GM23248 (cell line): ENCODE results near the gene DOCK9. TPM values are rescaled to one million over a fixed set of nuclear protein-coding genes. Genes with fewer than 3 reads are reported as not detected.
A peak's percentile ranks its signal among the peaks of the same experiment; 100 is the strongest.

Experiments
- DNase-seq: peaks from one replicate; pipeline ENCODE4 v3.0.0-alpha.2; 2015
- H2AFZ ChIP-seq: fragments of 200-600 bp; sonication (generic); 2 replicates; pipeline ENCODE4 v1.6.1; 2016; ENCODE audit warnings: antibody characterized with exemption
- H3F3A ChIP-seq: fragments of 200-600 bp; sonication (generic); 2 replicates; pipeline ENCODE4 v1.6.1; 2016; ENCODE audit warnings: mild to moderate bottlenecking, antibody characterized with exemption, mixed run types; ENCODE audit not compliant: insufficient read depth
- H3K27ac ChIP-seq: fragments of 200-600 bp; sonication (generic); 2 replicates; pipeline ENCODE4 v1.5.1; 2016; ENCODE audit warnings: mild to moderate bottlenecking
- H3K27me3 ChIP-seq: fragments of 200-600 bp; sonication (generic); replicated peaks from 2 replicates; pipeline ENCODE4 v1.6.1; 2016; ENCODE audit warnings: mild to moderate bottlenecking; ENCODE audit not compliant: insufficient read depth
- H3K36me3 ChIP-seq: fragments of 200-600 bp; sonication (generic); 2 replicates; pipeline ENCODE4 v1.6.1; 2016; ENCODE audit warnings: low read depth, mild to moderate bottlenecking
- H3K4me1 ChIP-seq: fragments of 200-600 bp; sonication (generic); 2 replicates; pipeline ENCODE4 v1.6.1; 2016; ENCODE audit warnings: mild to moderate bottlenecking; ENCODE audit not compliant: insufficient read depth
- H3K4me2 ChIP-seq: fragments of 200-600 bp; sonication (generic); one replicate; pipeline ENCODE4 v1.6.1; 2016; ENCODE audit warnings: mild to moderate bottlenecking; ENCODE audit not compliant: unreplicated experiment
- H3K4me3 ChIP-seq: fragments of 200-600 bp; sonication (generic); 2 replicates; pipeline ENCODE4 v1.5.1; 2016; ENCODE audit warnings: mild to moderate bottlenecking
- H3K79me2 ChIP-seq: fragments of 200-600 bp; sonication (generic); 2 replicates; pipeline ENCODE4 v1.6.1; 2016; ENCODE audit warnings: mild to moderate bottlenecking; ENCODE audit not compliant: insufficient read depth
- H3K9ac ChIP-seq: fragments of 200-600 bp; sonication (generic); 2 replicates; pipeline ENCODE4 v1.6.1; 2016; ENCODE audit warnings: mild to moderate bottlenecking
- H3K9me2 ChIP-seq: fragments of 200-600 bp; sonication (generic); 2 replicates; pipeline ENCODE4 v1.6.1; 2016; ENCODE audit warnings: mixed run types, mild to moderate bottlenecking, moderate library complexity; ENCODE audit not compliant: insufficient read depth
- H3K9me3 ChIP-seq: fragments of 200-600 bp; sonication (generic); one replicate; pipeline ENCODE4 v1.6.1; 2017; ENCODE audit warnings: low read depth
- H4K20me1 ChIP-seq: fragments of 200-600 bp; sonication (generic); 2 replicates; pipeline ENCODE4 v1.6.0; 2016; ENCODE audit not compliant: insufficient read depth
- EZH2 ChIP-seq: fragments of 200-600 bp; sonication (generic); IDR thresholded peaks from 2 replicates; pipeline ENCODE4 v1.6.1; 2018; ENCODE audit warnings: antibody characterized with exemption, mild to moderate bottlenecking; ENCODE audit not compliant: insufficient read depth, poor library complexity, severe bottlenecking
- EZH2phosphoT487 ChIP-seq: fragments of 200-600 bp; sonication (generic); IDR thresholded peaks from 2 replicates; pipeline ENCODE4 v1.6.1; 2018; ENCODE audit warnings: antibody characterized with exemption, moderate library complexity, mild to moderate bottlenecking, low read depth; ENCODE audit not compliant: insufficient read depth
- WGBS, 2 experiments: methylation state at CpG; one replicate each; pipeline ENCODE4 v1.1.6; 2015 to 2017; ENCODE audit warnings: low lambda C conversion rate in 2 of 2, low coverage in 1 of 2; ENCODE audit errors: missing lambda C conversion rate in 2 of 2; 5-methylcytosine and 5-hydroxymethylcytosine counted together
- in situ Hi-C: fragments of 300-500 bp; cut with MboI; formaldehyde crosslinking; loops from 2 replicates; pipeline ENCODE4 v1.15.0; 2020
- polyA plus RNA-seq: library from polyadenylated mRNA; unstranded; fragments of >200 nt; fragmentation: Nextera tagmentation; extraction: Ambion mirVana; gene quantifications from 2 replicates; pipeline ENCODE4 v1.2.1, GENCODE V29; 2016
- total RNA-seq: library from RNA; depleted of rRNA; stranded (reverse); fragments of >200 nt; shearing (Covaris generic); gene quantifications from 2 replicates; pipeline ENCODE4 v1.2.3, GENCODE V29; 2014

The DOCK9 gene
- total and polyA plus RNA-seq, 2 experiments from 2014 or later, result 3.2 to 21.2 TPM

DNA sequence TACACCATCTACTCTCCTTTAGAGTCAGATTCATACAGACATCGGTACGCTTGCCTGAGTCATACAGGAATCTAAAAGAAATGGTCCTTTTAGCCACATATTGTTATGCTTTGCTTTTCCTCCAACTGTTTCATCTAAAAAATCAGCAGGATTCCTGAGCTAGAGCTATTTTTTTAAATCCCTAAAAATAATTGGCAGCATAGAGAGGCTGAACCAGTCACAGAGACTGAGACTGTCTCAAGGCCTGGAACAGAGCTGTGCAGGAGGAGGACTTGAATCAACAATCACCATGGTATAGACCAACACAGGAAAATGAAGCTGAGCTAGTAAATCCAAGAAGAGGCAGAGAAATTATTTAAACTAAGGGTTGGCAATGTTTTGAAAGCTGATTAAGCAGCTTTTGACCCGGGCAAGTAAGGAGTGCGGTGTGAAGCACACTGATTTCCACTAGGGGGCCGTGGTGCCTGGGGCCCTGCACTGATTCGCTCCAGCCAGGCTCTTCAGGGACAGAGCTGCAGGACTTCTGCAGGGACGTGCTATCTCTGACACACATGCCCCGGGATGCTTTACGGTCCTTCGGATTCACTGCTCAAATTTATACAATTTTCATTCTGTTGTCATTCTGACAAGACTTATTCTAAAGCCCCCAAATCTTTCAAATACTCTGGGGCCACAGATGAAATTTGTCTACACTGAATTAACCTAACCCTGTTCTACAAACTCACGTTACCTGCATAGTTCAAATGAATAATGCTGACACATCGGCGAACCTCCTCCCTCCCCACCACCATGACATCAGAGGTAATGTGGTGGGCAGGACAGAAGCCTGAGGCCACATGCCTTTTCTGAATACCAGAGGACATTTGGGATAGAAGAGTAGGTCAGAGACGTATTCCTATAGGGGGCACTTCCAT is 137.8 kb downstream of the DOCK9 start:
- no peak for TF ChIP-seq EZH2phosphoT487
- TF ChIP-seq EZH2, result no peak
- H3K36me3 ChIP-seq, result no peaks in the 10 kb centered on the region
- H3K9me3 ChIP-seq, result no peaks in the 10 kb centered on the region
- no peaks in the 10 kb centered on the region for H4K20me1 ChIP-seq
- no peak overlapping the region for H3K27ac ChIP-seq
- no peak overlapping the region for H3K4me2 ChIP-seq
- no peaks in the 10 kb centered on the region for H3K9me2 ChIP-seq
- H3F3A ChIP-seq, result peaks cover 6% of the 10 kb centered on the region; the same call in 1 of the 2 replicates
- H3K9ac ChIP-seq, result no peak overlapping the region
- no peaks in the 10 kb centered on the region for H3K27me3 ChIP-seq
- DNase-seq, result peak; percentile 81
- 45 to 47% methylated on average over 14 of the region's 14 CpGs for WGBS, 2 experiments
- peaks cover 17% of the 10 kb centered on the region for H3K4me1 ChIP-seq
- in situ Hi-C loops, result loop anchor here (25.0 kb wide), 1 partner anchor 378 kb away; no protein-coding TSS in a partner anchor
- H3K4me3 ChIP-seq, result no peak overlapping the region
- no peaks in the 10 kb centered on the region for H3K79me2 ChIP-seq
- H2AFZ ChIP-seq, result no peak overlapping the region

DNA sequence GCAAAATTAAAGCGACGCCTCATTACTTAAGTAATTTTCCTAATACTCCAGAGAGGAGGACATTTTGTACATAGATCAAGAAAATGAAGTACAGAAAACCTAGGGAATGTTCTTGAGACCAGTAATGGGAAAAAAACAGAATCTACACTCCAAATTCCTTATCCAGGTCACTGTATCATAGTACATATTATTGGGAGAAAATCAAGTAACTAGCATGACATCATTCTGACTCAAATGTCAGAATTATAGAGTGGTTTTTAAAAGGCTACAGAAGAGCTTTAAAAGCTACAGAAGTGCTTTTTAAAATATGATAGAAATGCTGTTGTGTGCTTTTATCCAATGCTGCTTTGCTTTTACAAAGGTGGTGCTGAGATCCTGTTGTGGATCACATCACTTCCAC is 139.1 kb downstream of the DOCK9 start:
- H3K4me1 ChIP-seq, result peaks cover 17% of the 10 kb centered on the region
- WGBS, 2 experiments, result 95 to 98% methylated on average over 2 of the region's 2 CpGs
- peak; percentile 51 for DNase-seq

DNA sequence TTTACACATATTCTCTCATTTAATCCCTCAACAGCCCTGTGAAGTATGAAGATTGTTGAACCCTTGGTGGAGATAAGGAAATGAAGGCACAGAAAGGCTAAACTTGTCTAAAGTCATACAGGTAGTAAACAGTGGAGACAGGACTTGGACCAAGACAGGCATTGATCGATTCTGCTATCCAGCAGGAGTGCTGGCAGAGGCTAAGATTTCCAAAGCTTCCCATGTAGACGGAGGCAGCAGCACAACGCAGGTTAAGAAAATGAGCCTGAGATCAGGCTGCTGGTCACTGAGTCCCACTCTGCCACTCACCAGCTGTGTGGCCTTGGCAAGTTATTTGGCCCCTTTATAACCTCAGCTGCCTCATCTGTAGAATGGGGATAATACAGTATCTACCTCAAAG is 140.0 kb downstream of the DOCK9 start:
- Histone ChIP-seq H3K27ac (no peak overlapping the region), H4K20me1 (no peaks in the 10 kb centered on the region), H3K4me3 (no peak overlapping the region), H3K4me2 (no peak overlapping the region), H3K4me1 (peaks cover 17% of the 10 kb centered on the region), H3K9ac (no peak overlapping the region), H3K27me3 (no peaks in the 10 kb centered on the region), H3K79me2 (no peaks in the 10 kb centered on the region), H2AFZ (no peak overlapping the region), H3K9me3 (no peaks in the 10 kb centered on the region), H3K9me2 (no peaks in the 10 kb centered on the region), H3F3A (peaks cover 6% of the 10 kb centered on the region; the same call in 1 of the 2 replicates), H3K36me3 (no peaks in the 10 kb centered on the region)
- in situ Hi-C loops, result loop anchor here (25.0 kb wide), 1 partner anchor 376 kb away; no protein-coding TSS in a partner anchor
- TF ChIP-seq EZH2 (no peak), EZH2phosphoT487 (no peak)
- WGBS, 2 experiments, result 96 to 99% methylated on average over 3 of the region's 3 CpGs
- DNase-seq, result no peak

More for the DNA sequence above, 139.1 kb downstream of the DOCK9 start:
- Histone ChIP-seq H3K9ac (no peak overlapping the region), H3K9me3 (no peaks in the 10 kb centered on the region), H3F3A (peaks cover 6% of the 10 kb centered on the region; the same call in 1 of the 2 replicates), H3K27ac (no peak overlapping the region), H3K79me2 (no peaks in the 10 kb centered on the region), H3K4me3 (no peak overlapping the region), H2AFZ (no peak overlapping the region), H3K9me2 (no peaks in the 10 kb centered on the region), H3K36me3 (no peaks in the 10 kb centered on the region), H3K4me2 (peak overlapping the region; percentile 37), H3K27me3 (no peaks in the 10 kb centered on the region), H4K20me1 (no peaks in the 10 kb centered on the region)
- in situ Hi-C loops, result loop anchor here (25.0 kb wide), 1 partner anchor 376 kb away; no protein-coding TSS in a partner anchor
- TF ChIP-seq EZH2phosphoT487 (no peak), EZH2 (no peak)

DNA sequence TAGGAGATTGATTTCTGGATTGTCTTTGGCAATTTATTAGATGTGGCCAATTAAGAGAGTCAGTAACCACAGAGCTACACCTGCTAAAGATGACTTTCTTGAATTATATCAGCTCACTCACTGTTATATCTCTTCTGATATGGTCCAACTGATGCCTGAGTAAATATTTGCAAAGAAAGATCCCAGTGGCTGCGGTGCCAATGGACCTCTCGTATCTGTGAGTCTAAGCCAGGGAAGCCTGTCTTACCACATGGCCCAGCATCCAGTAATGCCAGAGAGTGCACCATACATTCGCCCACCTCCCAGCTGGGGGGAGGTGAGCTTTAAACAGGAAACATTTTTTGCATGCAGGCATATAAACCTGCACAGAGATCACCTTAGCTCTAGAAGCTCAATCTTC is 142.7 kb downstream of the DOCK9 start:
- Histone ChIP-seq H4K20me1 (no peaks in the 10 kb centered on the region), H2AFZ (no peak overlapping the region), H3K4me1 (peaks cover 17% of the 10 kb centered on the region), H3K9me2 (no peaks in the 10 kb centered on the region), H3K27me3 (no peaks in the 10 kb centered on the region), H3K36me3 (no peaks in the 10 kb centered on the region), H3K4me2 (no peak overlapping the region), H3K27ac (no peak overlapping the region), H3K9ac (no peak overlapping the region), H3F3A (peaks cover 6% of the 10 kb centered on the region; the same call in 1 of the 2 replicates), H3K79me2 (no peaks in the 10 kb centered on the region), H3K4me3 (no peak overlapping the region), H3K9me3 (no peaks in the 10 kb centered on the region)
- in situ Hi-C loops, result loop anchor here (25.0 kb wide), 1 partner anchor 373 kb away; no protein-coding TSS in a partner anchor
- TF ChIP-seq EZH2phosphoT487, result no peak
- no peak for TF ChIP-seq EZH2
- DNase-seq, result no peak
- 84 to 91% methylated on average over 3 of the region's 3 CpGs for WGBS, 2 experiments
